Right ventricle myocardium inferior (tissue), 1 donor: Measurements from ENCODE around the gene SCRN1. TPM values are rescaled to one million over a fixed set of nuclear protein-coding genes. Genes with fewer than 3 reads are reported as not detected.
A peak's percentile ranks its signal among the peaks of the same experiment; 100 is the strongest.

ENCODE experiments used
- ATAC-seq: fragments of 200-7000 bp; cut with Tn5 transposase; one replicate; pipeline ENCODE4 v1.9.1; 2020; ENCODE audit warnings: mild to moderate bottlenecking, moderate library complexity
- DNase-seq: peaks from one replicate; pipeline ENCODE4 v3.0.0; 2021; ENCODE audit errors: missing footprints
- intact Hi-C: fragments of 100-400 bp; cut with DNase I; formaldehyde crosslinking; loops from one replicate; pipeline ENCODE4 v1.11.0; 2022
- total RNA-seq: library from RNA; stranded (reverse); fragmentation: NEBNext Ultra II Directional; extraction: Animal tissue kit (Norgen Biotek cat#: 25700); gene quantifications from one replicate; pipeline ENCODE4 v1.2.1, GENCODE V29; 2021
- donor health status: DM: no; HTN: yes; CAD: no; lungs with severe emphysema.

The SCRN1 gene
- total RNA-seq, 1 donor from 2014 or later: 15.0 TPM

DNA sequence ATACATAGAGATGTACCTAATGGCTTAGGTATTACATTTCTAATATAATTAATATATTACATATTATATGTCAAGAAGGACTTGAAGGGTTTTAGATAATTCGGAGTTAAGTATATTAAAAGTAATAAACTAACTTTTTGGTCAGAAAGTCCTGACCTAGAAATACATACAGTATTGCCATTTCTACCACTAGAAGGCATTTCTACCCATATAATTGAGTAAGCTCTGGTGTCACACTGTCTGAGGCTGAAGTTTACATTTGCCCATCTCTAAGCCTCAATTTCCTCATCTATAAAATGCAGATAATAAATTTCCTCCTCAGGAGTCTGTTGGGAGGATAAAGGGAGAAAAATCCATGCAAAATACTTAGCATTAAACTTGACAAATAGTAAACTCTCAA lies 29.8 kb upstream of the SCRN1 start:
- ATAC-seq (no peak), DNase-seq (no peak)
- intact Hi-C loops: no loop called here

DNA sequence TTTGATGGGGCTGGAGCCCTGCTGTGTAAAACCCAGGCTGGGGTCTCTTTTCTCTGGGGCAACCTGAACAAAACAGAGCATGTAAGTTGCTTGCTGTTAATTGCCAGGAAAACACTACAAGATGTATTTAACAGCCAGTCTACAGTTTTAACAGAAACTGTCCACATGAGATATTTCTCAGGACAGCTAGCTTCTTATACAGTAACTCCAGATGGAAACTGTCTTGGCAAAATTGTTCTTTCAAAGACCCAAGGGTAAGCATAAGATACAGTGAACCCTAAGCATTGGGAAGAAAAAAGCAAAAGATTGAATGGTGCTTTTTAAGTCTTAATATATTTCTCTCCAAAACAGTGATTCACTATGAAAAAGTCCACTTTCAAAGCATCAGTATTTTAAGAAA lies 28.9 kb upstream of the SCRN1 start:
- intact Hi-C loops: no loop called here
- ATAC-seq (no peak), DNase-seq (no peak)

DNA sequence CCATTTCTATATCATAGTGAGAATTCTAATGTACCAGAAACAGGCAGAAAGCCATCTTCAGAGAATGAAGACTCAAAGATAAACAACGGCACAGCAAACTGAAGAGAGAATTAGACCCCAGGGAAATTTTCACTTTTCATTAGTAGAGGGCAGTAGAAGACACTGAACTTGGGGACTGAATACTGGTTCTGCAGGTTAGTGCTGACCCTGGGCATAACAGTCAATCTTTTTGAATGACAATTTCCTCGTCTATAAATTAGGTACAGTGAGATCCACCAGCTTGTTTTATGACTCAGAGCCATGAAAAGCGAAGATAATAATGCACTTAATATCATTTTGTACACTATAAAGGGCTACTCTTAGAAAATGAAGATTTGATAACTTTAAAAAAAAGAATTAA lies 23.2 kb upstream of the SCRN1 start:
- ATAC-seq (no peak), DNase-seq (no peak)
- intact Hi-C loops: no loop called here

DNA sequence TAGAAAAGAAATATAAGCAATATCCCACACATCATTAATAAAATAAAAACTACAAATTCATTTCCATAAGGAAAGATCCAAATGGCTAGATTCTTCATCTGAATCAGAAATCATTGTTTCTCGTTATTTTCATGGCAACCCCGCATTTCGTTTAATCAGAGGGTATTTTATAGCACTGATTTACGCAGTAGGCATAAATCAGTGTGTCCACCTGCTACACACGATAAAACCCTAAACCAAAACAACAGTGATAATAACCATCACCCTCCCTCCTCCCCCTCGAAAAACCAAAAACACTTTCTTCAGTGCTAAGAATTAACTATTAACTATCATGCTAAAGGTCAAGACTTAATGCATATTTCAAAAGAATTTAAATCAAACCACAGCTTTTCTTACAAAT lies 20.4 kb upstream of the SCRN1 start:
- intact Hi-C loops: no loop called here
- ATAC-seq (no peak), DNase-seq (no peak)

DNA sequence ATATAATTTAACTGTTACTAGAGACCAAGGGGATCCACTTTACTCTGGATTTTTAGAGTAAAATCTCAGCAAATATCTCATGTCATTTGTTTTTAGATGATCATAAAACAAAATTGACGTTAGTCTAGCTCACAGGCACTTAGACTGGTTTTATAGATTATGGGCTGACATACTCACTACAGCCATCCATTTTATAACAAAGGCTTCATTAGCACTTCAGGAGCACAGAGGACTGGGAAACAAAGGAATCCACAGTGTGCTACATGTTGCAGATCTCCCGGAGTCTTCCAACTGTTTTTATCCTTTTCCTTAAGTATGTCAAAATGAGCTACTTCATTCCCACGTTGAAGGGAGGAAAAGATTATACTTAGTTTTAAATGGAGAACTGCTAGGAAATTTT lies 15.9 kb upstream of the SCRN1 start:
- DNase-seq (no peak), ATAC-seq (no peak)
- intact Hi-C loops: no loop called here

DNA sequence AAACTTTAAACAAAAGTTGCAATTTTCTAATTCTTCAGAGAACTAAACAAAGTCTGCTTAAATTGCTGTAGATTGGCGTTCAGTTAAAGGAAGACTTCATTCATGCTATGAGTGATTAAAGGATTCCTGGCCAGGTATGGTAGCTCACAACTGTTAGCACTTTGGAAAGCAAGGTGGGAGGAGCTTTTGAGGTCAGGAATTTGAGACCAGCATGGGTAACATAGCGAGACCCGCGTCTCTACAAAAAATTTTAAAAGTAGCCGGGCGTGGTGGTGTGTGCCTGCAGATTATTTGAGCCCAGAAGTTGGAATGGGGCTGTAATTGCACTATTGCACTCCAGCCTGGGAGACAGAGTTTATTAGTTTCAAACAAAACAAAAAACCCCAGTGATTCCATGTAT lies 13.5 kb upstream of the SCRN1 start:
- intact Hi-C loops: no loop called here
- no peak for ATAC-seq

DNA sequence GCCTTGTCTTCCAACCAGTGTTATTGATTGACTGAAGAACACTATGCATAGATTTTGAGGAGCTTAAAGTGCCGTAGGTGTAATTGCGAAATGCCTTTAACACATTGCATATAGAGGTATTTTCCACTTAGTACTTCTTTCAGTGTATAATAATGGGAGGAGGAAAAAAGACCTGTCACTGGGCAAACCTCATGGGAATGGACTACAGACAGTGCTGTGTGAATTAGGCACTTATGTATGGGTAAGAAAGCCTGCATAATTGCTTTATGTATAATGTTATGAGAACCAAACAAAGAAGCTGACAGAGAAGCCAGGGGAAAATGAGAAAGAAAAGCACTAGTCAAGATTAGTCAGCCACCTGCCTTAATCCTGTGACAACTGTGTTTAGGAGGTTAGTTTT lies 12.4 kb upstream of the SCRN1 start:
- intact Hi-C loops: no loop called here
- ATAC-seq: no peak
- no peak for DNase-seq

More for the DNA sequence above, 13.5 kb upstream of the SCRN1 start:
- no peak for DNase-seq

DNA sequence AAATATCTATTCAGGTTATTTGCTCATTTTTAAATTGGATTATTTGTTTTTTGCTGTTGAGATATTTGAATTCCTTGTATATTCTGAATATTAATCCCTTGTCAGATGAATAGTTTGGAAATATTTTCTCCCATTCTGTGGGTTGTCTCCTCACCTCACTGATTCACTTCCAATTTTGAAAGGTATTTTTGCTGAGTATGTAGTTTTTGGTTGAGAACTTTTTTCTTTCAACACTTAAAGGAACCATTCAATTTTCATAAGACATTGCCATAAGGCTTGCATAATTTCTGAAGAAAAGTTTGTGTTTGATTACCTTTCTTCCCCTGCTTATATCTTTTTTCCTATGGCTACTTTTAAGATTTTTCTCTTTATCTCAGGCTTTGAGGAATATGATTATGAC lies 8.9 kb upstream of the SCRN1 start:
- DNase-seq: no peak
- intact Hi-C loops: no loop called here
- ATAC-seq: no peak

DNA sequence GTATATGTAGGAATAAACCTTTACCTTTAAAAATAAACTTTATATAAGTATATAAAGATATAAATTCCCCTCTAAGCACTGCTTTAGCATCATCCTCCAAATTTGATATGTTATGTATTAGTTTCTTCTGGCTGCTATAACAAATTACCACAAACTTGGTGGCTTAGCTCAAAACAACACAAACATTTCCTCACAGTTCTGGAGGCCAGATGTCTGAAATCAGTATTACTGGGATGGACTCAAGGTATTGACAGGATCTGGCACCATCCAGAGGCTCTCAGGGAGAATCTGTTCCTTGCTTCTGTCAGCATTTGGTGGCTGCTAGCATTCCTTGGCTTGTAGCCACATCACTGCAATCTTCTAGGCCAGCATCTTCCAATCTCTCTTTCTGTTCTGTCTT lies 6.7 kb upstream of the SCRN1 start:
- ATAC-seq (no peak), DNase-seq (no peak)
- intact Hi-C loops: no loop called here

DNA sequence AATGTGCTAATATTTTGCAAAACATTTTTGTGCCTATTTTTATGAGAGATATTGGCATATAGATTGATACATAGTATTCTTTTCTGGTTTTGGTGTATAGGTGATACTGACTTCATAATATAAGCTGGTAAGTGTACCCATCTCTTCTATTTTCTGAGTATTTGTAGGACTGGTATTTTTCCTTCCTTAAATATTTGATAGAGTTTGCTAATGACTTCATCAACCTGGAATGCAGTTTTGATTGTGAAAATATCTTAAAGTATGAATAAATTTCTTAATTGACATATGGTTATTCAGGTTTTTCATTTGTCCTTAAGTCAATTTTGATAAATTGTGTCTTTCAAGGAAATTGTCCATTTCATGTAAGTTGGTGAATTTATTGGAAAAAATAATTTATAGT lies 6.1 kb upstream of the SCRN1 start:
- DNase-seq: no peak
- intact Hi-C loops: no loop called here
- ATAC-seq: no peak

DNA sequence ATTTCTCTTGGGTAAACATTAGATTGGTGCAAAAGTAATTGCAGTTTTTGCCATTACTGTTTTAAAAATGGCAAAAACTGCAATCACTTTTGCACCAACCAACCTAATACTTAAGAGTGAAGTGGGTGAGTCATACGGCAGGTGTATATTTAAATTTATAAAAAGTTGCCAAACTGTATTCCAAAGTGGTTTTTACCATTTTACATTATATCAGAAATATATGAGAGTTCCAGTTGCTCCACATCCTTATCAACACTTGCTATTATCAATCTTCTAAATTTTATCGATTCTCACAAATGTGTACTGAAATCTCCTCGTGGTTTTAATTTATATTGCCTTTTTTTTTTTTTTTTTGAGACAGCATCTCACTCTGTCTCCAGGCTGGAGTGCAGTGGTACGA lies 3.5 kb upstream of the SCRN1 start:
- no peak for ATAC-seq
- intact Hi-C loops: no loop called here
- no peak for DNase-seq

DNA sequence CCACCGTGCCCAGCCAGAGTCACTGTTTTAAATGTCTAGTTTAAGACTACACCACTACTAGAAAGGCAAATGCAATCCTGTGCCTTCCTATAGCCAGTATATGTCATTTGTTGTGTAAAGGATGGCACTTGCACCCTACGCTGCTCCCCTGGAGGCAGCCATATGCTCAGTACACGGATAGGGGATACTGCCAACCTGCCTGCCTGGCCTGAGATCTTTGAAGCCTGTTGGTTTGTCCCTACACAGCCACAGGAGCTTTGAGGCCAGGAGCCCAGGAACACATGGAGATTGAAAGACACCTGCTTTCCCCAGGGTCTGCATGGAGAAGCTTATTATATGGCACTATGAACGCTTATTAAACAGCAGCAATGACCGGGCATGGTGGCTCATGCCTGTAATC lies 2.3 kb upstream of the SCRN1 start:
- intact Hi-C loops: no loop called here
- no peak for DNase-seq
- no peak for ATAC-seq

DNA sequence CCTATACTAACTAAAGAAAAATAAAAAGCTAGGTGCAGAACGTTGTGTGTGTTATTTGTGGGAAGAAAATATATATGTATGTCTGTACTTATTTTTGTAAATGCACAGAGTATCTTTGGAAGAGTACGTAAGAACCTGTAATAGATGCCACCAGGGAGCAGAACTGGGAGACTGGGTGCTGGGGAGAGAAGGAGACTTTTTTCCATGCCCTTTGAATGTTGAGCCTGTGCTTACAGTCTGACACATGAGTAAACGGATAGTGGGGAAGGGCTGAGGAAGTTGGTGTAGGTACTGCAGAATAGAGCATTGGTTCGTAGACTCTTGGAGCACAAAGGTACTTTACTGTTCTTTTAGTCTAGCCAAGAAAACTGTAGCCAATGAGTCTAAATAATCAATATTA lies 1.3 kb upstream of the SCRN1 start:
- intact Hi-C loops: no loop called here
- no peak for DNase-seq
- ATAC-seq: no peak

DNA sequence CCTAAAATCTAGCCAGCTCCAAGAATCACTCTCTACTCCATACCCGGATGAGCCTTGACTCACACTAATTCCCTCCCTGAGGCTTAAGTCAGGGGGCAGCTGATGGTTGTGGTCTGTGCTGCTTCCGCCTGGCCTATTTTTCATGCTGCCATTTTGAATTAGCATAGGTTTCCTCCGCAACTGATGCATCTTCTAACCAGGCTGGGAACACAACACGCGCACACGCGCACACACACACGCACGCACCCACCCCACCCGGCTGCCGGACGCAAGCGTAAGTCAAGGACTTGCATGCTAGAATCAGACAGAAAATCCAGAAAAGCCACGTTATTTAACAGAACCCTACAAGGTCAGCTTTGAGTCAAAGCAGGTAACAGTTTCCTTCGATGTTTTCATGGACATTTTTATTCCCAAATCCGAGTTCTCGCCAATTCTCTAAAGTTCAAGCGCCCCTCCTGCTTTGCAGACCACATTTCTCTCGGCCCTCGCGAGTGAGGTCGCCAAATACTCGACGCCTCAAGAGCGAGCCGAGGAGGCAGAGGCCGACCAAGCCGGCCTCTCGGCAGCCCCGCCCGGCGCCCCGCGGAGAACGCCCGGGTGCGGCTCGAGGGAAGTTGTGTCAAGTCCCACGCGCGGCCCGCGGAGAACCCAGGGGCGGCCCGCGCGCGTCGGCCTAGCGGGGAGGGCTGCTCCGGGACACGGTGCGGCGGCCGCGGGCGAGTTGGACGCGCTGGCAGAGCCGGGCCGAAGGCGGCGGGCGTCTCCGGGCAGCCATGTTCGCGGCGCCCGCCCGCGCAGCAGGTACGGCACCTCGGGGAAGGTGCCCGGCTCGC lies 961 bp downstream of the SCRN1 start:
- ATAC-seq: peak; percentile 63
- DNase-seq: peak; percentile 86
- intact Hi-C loops: no loop called here

DNA sequence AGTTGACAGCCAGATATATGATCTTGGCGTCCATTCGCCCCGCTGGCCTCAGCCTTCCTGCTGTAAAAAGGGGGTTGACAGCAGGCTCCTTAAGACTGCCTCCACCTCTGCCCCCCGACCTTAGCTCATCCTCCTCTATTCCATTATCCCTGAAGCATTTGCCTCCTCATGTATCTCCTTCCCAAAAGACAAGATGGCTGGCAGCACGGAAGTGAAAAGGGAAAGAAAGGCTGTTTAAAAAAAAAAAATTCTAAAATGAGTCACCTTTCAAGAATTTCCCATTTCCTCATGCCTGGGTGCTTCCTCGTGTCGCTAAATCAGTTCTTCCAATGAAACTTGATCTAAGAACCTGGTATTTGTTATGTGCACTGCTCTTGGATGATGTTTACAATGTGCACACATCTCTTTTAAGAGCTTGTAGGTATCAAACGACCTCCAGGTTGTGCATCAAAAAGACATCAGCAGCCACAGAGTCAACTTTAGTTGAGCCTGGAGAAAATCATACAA lies 1.7 kb downstream of the SCRN1 start:
- intact Hi-C loops: no loop called here
- DNase-seq (no peak), ATAC-seq (no peak)

DNA sequence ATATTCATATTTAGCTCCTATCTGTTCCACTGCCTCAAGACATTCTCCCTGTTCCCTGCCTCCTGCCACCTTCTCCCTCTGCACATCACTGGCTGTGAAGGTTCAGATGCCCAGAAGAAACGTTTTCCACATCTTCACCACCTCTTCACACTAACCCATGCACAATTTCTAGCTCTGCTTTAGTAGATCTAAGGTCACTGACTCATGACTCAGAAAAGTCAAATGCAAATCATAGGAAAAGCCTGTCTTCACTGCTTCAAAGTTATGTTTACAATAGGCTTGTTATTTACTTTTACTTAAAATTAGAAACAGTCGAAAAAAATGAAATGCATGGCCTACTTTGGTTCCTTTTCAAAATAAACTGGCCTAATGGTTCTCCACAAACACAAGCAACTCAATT lies 2.5 kb downstream of the SCRN1 start:
- DNase-seq (no peak), ATAC-seq (no peak)
- intact Hi-C loops: no loop called here

DNA sequence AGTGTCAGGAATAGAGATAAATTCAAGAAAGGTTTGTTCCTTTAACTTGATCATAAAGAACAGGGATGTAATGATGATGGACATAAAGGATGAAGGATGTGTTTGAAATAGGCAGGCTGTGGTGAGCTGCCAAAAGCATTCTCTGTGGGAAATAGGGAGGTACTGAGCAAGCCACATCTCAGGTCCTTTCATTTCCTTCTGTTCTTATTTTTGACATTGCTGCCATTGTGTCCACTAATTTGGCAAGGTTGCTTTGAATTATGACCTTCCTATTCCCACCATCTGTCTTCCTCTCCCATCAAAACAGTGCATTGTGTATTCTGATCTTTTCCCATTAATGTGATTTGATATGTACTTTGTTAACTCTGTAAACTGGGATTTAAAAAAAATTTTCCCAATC lies 9.4 kb downstream of the SCRN1 start:
- no peak for DNase-seq
- ATAC-seq: no peak
- intact Hi-C loops: no loop called here

DNA sequence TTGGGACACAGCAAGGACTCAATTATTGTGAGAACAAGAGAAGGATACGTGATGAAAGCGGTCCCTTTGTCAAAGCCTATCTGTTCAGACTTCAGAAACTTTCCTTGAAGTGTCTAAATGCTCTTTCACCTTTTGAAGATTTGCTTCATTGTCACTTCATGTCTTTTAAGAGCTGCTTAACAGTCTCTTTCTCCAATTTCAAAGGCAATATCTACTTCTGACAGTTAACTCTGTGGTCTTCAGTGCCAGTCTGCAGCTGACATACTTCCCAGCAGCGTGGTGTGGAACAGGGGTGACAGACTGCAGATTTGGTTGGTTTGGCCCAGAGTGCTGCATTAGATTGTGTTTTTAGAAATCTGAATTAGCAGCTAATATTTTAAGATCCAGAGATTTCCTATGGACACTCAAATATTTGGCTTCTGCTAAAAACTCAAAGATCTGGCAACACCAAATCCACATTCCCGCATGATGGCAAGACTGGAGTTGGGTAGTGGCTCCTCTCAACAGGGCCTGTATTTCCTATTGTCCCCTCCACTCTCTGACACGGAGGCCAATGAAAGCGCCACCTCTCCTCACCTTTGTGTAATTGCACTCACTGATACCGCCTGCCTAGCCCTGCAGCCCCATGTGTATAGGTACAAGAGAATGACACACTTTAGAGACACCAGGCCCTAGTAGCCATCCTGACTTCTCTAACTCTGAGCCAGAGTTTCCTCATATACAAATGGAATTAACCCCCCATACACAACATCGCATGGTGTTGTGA lies 11.5 kb downstream of the SCRN1 start:
- DNase-seq: no peak
- intact Hi-C loops: no loop called here
- ATAC-seq: no peak

DNA sequence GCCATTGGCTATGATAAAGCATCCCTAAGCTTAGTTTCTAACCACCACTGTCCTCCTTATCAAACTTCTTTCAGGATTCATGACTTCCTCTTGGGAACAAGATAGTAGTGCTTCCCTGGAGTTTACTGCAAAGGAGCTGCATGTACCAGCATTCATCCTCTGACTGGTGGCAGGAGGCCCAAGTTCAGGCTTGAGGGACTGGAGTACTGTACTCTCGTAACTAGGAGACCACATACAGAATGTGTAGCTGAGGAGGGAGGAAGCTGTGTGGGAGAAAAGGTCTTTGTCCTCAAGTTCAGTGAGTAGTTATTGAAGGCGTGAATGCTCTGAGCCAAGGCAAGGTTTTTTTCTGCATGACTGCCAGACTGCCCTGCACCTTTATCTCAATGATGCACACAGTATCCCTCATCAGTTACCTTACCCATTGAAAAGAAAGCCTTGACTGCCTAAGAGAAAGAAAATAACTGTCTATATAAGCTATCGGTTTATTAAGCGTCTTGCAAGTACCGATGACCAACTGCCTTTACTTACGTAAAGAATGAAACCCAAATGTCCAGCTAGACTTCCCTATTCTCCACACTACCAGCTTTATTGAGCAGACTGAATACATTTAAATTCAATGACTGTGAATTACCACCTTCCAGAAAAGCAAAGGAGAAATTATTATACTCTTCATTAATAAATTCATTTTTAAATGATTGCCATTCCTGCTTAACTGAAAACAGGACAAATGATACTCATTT lies 12.8 kb downstream of the SCRN1 start:
- DNase-seq (peak; percentile 82), ATAC-seq (peak; percentile 79)
- intact Hi-C loops: no loop called here

DNA sequence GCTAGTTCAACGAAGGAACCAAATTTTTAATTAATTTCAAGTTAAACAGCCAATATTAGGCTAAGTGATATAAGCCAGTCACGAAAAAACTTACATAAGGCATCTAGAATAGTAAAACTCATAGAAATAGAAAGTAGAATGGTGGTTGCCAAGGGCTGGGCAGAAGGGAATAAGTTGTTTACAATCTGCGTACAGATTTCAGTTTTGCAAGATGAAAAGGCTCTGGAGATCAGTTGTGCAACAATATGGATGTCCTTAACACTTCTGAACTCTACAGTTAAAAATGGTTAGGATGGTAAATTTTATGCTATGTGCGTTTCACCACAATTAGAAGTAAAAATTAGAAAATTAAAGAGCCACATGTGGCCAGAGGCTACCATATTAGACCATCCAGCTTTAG lies 13.3 kb downstream of the SCRN1 start:
- intact Hi-C loops: no loop called here
- DNase-seq (no peak), ATAC-seq (peak; percentile 71)
